ENCODE measurements around the gene GPR162.

DNA sequence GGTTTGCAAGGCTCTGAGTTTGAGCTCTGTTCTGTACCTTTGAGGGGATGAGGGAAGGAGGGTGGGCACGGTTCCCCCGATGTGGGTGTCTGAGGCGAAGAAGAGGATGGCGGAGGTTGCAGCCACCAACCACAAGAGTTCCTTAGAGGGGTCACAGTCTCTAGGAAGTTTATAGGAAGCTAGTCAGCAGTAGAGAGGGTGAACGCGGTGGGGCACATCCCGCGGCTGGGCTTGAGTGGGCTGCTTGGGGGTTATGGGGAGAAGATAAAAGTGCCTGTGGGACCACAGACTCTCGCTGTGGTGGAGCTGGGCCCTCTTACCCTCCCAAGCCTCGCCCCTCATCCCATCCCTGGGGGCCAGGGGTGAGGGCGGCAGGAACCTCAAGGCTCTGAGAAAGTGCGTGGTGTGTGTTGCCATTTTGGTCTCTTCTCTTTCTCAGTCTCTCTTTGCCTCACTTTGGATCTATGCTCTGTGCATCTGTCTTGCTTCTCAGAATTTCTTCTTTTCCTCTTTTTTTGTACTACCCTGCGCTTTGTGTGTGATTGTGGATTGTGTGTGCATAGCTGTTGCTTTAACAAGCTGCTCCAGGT is 29.6 kb upstream of the GPR162 start:
- no peak for TF ChIP-seq CTCF (conservative IDR thresholded peaks at IDR 0.05; ENCODE audit: low read length)
- TF ChIP-seq EZH2phosphoT487 (IDR thresholded peaks at IDR 0.05; ENCODE audit: borderline replicate concordance): no peak

Measured in Loucy (cell line).